Erythroblast (primary cell): Measurements from ENCODE around the gene LHPP.

ENCODE experiments used
- GATA1 ChIP-seq: IDR thresholded peaks from 2 replicates; pipeline ENCODE4 v1.6.1; 2011; ENCODE audit warnings: low read depth, mild to moderate bottlenecking, control low read depth, low read length, moderate library complexity
- POLR2A ChIP-seq: IDR thresholded peaks from 2 replicates; pipeline ENCODE4 v1.6.1; 2011; ENCODE audit warnings: mild to moderate bottlenecking, low read length

GRCh38 chr10:124458473-124458872 is 3.1 kb upstream of the LHPP start:
- no peak for TF ChIP-seq POLR2A
- TF ChIP-seq GATA1, result no peak
